AG09309 (cell line): ENCODE data around the gene EIF2A.

ENCODE experiments used
- DNase-seq: peaks from one replicate; pipeline ENCODE4 v3.0.0-alpha.2; 2010; ENCODE audit warnings: low read depth
- H3K4me3 ChIP-seq: 2 replicates; pipeline ENCODE4 v1.5.1; 2011; ENCODE audit warnings: mild to moderate bottlenecking, low read depth, low read length, moderate library complexity; ENCODE audit not compliant: control insufficient read depth
- TF ChIP-seq, protein P1 (sequence below): IDR thresholded peaks from 2 replicates; pipeline ENCODE4 v1.5.1; 2011; ENCODE audit warnings: mild to moderate bottlenecking, low read depth, low read length, inconsistent platforms; ENCODE audit not compliant: insufficient read depth, control insufficient read depth; ENCODE audit errors: missing control alignments

The EIF2A gene

DNA sequence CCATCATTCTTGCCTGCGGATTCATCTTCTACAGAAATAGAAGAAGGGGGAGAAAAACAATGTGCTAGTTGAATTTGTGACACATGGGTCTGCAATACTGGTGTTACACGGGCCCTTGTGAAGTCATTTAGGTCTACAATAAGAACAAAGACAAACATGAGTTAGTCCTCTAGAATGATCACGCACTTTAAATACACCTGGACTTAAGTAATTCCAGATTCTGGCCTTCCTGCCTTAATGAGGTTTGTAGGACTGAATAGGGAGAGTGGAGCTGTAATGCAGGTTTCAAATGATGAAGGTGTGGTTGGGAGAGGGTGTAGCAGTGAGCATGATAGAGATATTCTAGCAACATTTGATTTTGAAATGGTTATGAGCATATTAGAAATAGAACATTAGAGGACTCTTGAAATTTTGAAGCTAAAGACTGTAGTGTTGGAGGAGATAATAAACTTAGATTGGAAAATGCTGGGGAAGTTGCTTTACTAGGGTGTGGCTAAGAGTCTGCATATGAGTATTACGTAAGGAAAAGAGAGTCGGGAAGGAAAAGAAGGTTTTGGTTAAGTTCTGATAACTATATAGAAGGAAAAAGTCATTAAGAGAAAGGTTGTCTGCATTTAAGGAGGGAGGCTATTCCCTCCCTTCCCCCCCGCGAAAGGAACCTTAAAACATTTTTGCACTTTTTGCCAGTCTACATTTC is 606 bp downstream of the EIF2A start:
- DNase-seq = no peak
- TF ChIP-seq, protein P1, sequence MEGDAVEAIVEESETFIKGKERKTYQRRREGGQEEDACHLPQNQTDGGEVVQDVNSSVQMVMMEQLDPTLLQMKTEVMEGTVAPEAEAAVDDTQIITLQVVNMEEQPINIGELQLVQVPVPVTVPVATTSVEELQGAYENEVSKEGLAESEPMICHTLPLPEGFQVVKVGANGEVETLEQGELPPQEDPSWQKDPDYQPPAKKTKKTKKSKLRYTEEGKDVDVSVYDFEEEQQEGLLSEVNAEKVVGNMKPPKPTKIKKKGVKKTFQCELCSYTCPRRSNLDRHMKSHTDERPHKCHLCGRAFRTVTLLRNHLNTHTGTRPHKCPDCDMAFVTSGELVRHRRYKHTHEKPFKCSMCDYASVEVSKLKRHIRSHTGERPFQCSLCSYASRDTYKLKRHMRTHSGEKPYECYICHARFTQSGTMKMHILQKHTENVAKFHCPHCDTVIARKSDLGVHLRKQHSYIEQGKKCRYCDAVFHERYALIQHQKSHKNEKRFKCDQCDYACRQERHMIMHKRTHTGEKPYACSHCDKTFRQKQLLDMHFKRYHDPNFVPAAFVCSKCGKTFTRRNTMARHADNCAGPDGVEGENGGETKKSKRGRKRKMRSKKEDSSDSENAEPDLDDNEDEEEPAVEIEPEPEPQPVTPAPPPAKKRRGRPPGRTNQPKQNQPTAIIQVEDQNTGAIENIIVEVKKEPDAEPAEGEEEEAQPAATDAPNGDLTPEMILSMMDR = no peak
- H3K4me3 ChIP-seq = peak overlapping the region; percentile 91

DNA sequence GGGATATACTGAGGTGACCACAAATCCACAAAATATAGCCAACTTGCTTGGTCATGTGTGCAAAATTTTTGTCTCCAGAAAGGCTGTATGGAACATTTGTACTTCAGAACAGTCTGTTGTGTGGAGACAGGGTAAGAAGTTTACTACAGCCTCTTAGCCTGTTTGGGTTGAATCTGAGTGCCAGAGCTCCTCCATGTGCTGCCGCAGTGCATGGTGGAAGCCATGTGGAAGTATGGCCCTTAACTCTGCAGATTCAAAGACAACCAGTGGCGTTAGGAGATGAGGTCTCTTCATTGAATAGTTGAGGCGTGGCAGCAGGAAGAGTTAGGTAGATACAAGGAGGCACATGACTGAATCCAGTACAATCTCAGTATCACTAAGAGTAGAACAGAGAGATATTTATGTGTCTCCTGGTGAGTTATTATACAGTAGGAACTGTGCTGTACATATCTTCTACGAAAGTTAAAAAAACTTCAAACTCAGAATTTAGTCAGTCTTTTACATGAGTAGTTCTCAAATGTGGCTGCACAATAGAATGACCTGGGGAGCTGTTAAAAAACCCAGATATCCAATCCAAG is 9.4 kb downstream of the EIF2A start:
- TF ChIP-seq, protein P1 = no peak
- no peak for DNase-seq
- no peak overlapping the region for H3K4me3 ChIP-seq

DNA sequence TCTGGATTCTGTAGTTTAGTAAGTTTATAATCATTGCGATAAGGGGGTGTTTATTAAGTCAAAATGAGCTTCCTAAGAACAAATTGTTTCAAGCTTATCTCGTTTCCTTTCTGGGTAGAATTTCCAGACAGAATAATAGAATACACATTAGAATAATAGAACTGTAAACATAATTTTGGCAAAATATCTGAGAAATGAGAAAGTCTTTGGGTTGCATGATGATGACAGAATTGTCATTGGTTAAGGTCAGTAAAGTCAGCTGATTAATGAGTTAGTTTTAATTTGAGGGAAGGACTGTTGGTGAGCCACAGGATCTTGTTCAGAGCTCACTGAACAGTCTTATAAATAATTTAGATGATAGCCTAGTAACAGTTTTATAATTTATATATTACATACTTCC is 10.2 kb downstream of the EIF2A start:
- TF ChIP-seq, protein P1 = no peak
- no peak for DNase-seq
- H3K4me3 ChIP-seq = no peak overlapping the region

DNA sequence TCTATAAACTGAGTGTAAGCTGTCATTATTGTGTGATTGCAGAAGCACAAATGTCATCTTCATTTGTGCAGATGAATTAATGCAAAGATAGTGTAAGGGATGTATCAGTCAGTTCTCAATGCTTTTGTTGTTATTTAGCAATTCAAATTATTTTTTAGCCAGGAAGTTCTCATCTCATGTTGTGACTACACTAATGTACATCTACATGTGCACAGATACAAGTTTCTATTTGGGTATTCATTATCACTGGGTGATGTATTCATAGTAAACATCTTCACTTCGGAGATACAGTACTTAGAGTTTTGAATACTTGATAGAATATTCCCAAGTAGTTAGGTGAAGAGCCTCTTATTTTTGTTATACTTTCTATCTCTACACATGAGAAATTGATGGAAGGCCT is 11.1 kb downstream of the EIF2A start:
- no peak overlapping the region for H3K4me3 ChIP-seq
- TF ChIP-seq, protein P1 = no peak
- no peak for DNase-seq

DNA sequence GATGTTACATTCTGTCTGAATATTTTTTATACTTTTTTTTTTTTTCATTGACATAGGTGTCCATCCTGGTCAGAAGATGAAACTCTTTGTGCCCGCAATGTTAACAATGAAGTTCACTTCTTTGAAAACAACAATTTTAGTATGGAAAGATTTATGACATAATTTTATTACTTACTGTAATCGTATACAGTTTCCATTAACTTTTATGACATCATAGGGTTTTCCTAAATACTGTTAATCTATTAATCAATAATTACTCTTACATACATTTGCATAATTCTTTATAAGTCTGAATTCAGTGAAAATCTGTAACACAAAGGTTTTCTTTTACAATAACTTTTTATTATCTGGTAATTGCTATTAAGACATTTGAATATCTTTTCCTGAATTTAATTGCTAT is 17.7 kb downstream of the EIF2A start:
- H3K4me3 ChIP-seq = no peak overlapping the region
- TF ChIP-seq, protein P1 = no peak

DNA sequence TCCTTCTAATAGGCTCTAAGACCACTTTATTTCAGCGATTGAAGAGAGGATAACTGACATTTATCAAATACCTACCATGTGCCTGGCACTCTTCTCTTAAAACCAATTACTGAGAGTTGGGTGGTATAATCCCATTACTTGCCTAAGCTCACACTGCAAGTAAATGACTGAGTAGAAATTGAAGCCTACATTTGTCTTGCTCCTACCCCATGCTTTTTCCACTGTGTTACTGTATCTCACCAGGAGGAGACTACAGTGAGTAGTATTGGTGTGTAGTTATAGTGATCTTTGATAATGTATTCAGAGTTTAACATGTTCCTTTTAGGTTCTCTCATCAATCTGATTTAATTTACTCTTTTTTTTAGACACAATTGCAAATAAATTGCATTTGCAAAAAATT is 20.7 kb downstream of the EIF2A start:
- DNase-seq = no peak
- no peak overlapping the region for H3K4me3 ChIP-seq
- TF ChIP-seq, protein P1 = no peak

More for the DNA sequence above, 17.7 kb downstream of the EIF2A start:
- DNase-seq = no peak
